SK-N-MC (cell line): Measurements from ENCODE around the gene RBM26.

ENCODE experiments used
- DNase-seq: peaks from one replicate; pipeline ENCODE4 v3.0.0-alpha.2; 2011; ENCODE audit warnings: low read depth, low spot score
- H3K27ac ChIP-seq: fragments of 200-600 bp; sonication (generic); 2 replicates; pipeline ENCODE4 v1.5.1; 2016; ENCODE audit warnings: mixed run types
- H3K36me3 ChIP-seq: fragments of 200-600 bp; sonication (generic); 2 replicates; pipeline ENCODE4 v1.6.1; 2017; ENCODE audit warnings: antibody characterized with exemption, low read length, mixed read lengths; ENCODE audit not compliant: insufficient read depth
- H3K4me3 ChIP-seq: fragments of 200-600 bp; sonication (generic); 2 replicates; pipeline ENCODE4 v1.5.1; 2016
- H3K9ac ChIP-seq: fragments of 200-600 bp; sonication (generic); 2 replicates; pipeline ENCODE4 v1.8.0; 2017; ENCODE audit warnings: mixed run types, mixed read lengths; ENCODE audit not compliant: insufficient read length
- H3K9me3 ChIP-seq: fragments of 200-600 bp; sonication (generic); 2 replicates; pipeline ENCODE4 v1.6.1; 2017; ENCODE audit warnings: low read depth, mild to moderate bottlenecking, antibody characterized with exemption, low read length, moderate library complexity, mixed read lengths
- EZH2 ChIP-seq: fragments of 200-600 bp; sonication (generic); IDR thresholded peaks from one replicate; pipeline ENCODE4 v1.6.1; 2017; ENCODE audit warnings: antibody characterized with exemption
- FOXP2 ChIP-seq: optimal IDR thresholded peaks from 2 replicates; pipeline ENCODE3; 2011; ENCODE audit warnings: mild to moderate bottlenecking, moderate library complexity; ENCODE audit not compliant: insufficient read depth; ENCODE audit errors: extremely low read length, control extremely low read depth
- POLR2AphosphoS5 ChIP-seq: IDR thresholded peaks from 2 replicates; pipeline ENCODE4 v1.6.1; 2012; ENCODE audit warnings: mild to moderate bottlenecking, low read depth, low read length, borderline replicate concordance

RBM26 gene

DNA sequence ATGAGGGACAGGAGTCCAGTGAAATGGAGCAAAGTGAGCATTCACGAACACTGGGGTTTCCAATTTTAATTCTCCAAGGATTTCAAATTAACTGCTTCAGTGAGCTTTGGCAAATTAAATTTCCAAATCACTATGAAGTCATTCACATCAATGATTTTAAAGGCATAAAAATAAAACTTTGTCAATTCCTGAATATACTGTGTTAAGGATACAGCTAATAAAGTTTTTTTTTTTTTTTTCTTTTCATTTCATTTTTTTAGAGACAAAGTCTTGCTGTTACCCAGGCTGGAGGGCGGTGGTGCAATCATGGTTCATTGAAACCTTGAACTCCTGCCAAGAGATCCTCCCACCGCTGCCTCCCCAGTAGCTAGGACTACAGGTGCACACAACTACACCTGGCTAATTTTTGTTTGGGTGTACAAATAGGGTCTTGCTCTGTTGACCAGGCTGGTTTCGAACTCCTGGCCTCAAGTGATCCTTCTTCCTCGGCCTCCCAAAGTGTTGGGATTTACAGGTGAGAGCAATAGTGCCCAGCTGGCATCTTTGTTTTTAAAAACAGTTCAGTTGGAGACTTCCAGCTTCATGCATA lies 21.9 kb downstream of the RBM26 start:
- TF ChIP-seq FOXP2 (no peak), EZH2 (no peak), POLR2AphosphoS5 (no peak)
- no peak overlapping the region for H3K9ac ChIP-seq
- no peak overlapping the region for H3K4me3 ChIP-seq
- no peak overlapping the region for H3K27ac ChIP-seq
- peaks cover 81% of the 10 kb centered on the region for H3K36me3 ChIP-seq
- DNase-seq: no peak
- peaks cover 18% of the 10 kb centered on the region for H3K9me3 ChIP-seq

DNA sequence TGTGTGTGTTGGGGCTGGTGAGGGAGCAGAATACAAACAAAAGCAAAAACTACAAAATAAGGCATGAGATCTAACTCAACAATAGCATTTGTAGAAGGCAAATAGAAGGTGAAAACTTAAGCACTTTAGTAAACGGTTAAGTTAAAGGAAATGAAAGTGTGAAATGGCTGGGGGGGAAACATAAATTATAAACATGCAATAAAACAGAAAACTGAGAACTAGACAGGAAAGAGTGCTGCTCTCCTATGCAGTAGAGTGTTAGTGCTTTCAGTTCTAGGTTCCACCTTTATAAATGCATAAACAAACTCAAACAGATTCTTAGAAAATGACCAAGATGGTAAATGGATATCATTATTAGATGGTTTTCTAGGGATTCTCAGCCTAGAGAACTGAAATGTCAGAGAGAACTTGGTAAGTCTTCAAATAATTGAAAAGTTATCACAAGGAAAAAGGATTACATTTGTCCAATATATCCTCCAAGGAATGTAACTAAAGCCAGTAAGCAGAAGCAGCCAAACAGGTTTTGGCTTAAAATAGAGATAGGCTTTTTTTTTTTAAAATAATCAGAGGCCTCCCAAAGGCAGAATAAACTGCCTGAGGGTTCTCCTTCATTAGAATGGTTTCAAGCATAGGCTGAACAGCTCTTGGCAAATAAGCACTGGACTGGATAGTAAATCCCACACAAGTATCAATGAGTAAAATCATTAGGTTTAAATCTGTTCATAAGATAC lies 23.3 kb downstream of the RBM26 start:
- H3K9ac ChIP-seq: no peak overlapping the region
- peak overlapping the region; percentile 14; the same call in 1 of the 2 replicates for H3K27ac ChIP-seq
- no peak overlapping the region for H3K4me3 ChIP-seq
- no peak for DNase-seq
- TF ChIP-seq POLR2AphosphoS5 (no peak), FOXP2 (no peak), EZH2 (no peak)
- peaks cover 80% of the 10 kb centered on the region for H3K36me3 ChIP-seq
- peaks cover 18% of the 10 kb centered on the region for H3K9me3 ChIP-seq

DNA sequence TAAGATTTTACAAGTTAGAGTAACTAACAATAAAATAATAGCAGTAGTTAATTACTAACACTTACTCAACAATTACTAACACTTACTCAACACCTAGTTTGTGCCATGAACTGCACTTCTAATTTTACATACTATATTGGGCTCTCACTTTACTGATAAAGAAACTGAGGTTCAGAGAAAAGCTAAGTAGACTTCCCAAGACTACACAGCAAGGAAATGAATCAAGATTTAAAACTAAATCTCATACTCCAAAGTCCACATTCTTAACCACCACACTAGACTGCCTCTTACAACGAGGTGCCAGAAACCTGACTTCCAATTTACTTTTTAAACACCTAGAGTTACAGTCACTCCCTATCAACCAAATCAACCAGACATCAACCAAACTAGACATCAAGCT lies 25.1 kb downstream of the RBM26 start:
- H3K27ac ChIP-seq: 0 out of 2 replicates have a peak overlapping the region, but pooled peaks have one; percentile 14
- H3K4me3 ChIP-seq: no peak overlapping the region
- H3K36me3 ChIP-seq: peaks cover 87% of the 10 kb centered on the region
- no peak for TF ChIP-seq FOXP2
- TF ChIP-seq EZH2: no peak
- no peak for TF ChIP-seq POLR2AphosphoS5
- peaks cover 17% of the 10 kb centered on the region for H3K9me3 ChIP-seq
- DNase-seq: no peak
- no peak overlapping the region for H3K9ac ChIP-seq

DNA sequence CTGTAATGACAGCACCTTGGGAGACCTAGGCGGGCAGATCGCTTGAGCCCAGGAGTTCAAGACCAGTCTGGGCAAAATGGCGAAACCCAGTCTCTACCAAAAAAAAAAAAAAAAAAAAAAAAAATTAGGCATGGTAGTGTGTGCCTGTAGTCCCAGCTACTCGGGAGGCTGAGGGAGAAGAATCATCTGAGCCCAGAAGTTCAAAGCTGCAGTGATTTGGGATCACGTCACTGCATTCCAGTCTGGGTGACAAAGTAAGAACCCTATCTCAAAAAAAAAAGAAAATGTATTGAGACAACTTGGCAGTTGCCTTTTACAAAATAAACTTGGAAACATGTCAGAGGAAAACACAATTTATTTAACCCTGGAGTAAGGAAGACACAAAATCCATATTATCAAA lies 26.8 kb downstream of the RBM26 start:
- Histone ChIP-seq H3K4me3 (no peak overlapping the region), H3K9me3 (peaks cover 11% of the 10 kb centered on the region), H3K27ac (no peak overlapping the region), H3K36me3 (peaks cover 84% of the 10 kb centered on the region), H3K9ac (no peak overlapping the region)
- DNase-seq: no peak
- TF ChIP-seq EZH2: no peak
- TF ChIP-seq FOXP2: no peak
- TF ChIP-seq POLR2AphosphoS5: no peak

DNA sequence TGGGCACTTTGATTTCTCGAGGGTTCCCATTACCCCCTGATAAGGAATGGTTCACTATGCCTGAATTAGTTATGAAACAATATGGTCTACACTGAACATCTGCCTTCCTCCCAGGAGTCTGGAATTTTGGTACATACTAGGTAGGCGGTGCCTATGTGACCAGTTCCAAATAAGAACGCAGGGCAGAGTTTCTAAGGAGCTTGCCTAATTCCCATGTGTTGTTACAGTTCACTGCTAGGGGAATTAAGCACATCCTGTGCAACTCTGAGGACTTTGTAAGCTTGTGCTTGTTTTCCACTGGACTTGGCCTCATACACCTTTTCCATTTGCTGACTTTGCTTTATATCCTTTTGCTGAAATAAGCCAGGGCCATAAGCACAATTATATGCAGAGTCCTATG lies 29.2 kb downstream of the RBM26 start:
- Histone ChIP-seq H3K36me3 (peaks cover 74% of the 10 kb centered on the region), H3K9ac (no peak overlapping the region), H3K4me3 (no peak overlapping the region), H3K9me3 (no peaks in the 10 kb centered on the region), H3K27ac (no peak overlapping the region)
- TF ChIP-seq POLR2AphosphoS5: no peak
- no peak for TF ChIP-seq EZH2
- no peak for TF ChIP-seq FOXP2
- DNase-seq: no peak

DNA sequence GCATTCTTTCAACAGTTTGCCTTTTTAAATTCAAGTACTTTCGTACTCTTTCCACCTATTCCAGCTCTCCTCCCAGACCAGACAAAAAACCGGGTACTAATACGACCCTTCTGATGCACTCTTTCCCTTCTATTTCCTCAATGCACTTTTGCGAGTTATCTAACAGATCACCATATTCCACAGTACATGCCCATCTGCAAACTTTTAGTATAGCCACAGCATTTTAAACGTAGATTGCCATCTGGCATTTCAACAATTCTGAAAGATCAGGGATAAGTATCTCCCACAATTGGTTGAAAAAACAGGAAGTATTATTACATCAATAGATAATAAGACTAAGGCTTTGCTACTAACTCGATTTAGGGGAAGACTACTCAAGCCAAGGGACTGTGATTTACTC lies 31.5 kb downstream of the RBM26 start:
- no peak overlapping the region for H3K9ac ChIP-seq
- H3K27ac ChIP-seq: no peak overlapping the region
- H3K36me3 ChIP-seq: peaks cover 76% of the 10 kb centered on the region
- no peaks in the 10 kb centered on the region for H3K9me3 ChIP-seq
- no peak overlapping the region for H3K4me3 ChIP-seq
- TF ChIP-seq EZH2 (no peak), POLR2AphosphoS5 (no peak), FOXP2 (no peak)
- DNase-seq: no peak

DNA sequence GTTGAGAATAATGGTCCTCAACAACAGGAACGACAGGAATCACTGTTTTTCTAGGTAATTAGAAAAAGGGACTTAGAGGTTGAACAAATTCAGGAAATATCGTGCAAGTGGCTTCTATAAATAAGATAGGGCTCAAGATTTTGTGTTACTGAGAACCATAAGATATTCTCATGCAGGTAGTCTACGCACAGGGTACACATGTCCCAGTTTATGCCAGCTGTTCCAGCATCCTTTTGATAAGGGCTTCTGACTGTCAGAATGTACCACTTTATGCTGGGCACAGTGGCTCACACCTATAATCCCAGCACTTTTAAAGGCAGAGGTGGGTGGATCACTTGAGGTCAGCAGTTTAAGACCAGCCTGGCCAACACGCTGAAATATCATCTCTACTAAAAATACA lies 32.1 kb downstream of the RBM26 start:
- Histone ChIP-seq H3K4me3 (no peak overlapping the region), H3K27ac (no peak overlapping the region), H3K36me3 (peaks cover 78% of the 10 kb centered on the region), H3K9ac (no peak overlapping the region), H3K9me3 (no peaks in the 10 kb centered on the region)
- no peak for DNase-seq
- TF ChIP-seq EZH2: no peak

DNA sequence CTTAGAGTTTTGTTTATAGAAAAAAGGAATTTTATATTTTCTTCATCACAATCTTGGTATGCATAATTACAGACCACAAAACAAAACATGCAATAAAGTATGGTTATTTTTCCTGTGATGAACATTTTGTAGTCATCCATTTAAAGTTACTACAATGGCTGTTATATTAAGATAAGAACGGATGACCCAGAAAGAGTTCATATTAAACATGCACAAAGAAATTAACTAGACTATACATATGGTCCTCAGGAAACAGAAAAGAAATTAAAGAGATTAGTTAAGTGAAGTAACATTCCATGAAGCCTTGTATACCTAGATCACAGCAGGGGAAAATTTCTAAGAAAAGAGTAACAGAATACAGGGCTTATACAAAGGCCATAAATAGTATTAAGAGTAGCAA lies 36.8 kb downstream of the RBM26 start:
- H3K36me3 ChIP-seq: peaks cover 81% of the 10 kb centered on the region
- H3K9me3 ChIP-seq: no peaks in the 10 kb centered on the region
- 0 out of 2 replicates have a peak overlapping the region, but pooled peaks have one; percentile 2 for H3K27ac ChIP-seq
- H3K9ac ChIP-seq: no peak overlapping the region
- TF ChIP-seq POLR2AphosphoS5 (no peak), EZH2 (no peak), FOXP2 (no peak)
- DNase-seq: no peak
- no peak overlapping the region for H3K4me3 ChIP-seq

DNA sequence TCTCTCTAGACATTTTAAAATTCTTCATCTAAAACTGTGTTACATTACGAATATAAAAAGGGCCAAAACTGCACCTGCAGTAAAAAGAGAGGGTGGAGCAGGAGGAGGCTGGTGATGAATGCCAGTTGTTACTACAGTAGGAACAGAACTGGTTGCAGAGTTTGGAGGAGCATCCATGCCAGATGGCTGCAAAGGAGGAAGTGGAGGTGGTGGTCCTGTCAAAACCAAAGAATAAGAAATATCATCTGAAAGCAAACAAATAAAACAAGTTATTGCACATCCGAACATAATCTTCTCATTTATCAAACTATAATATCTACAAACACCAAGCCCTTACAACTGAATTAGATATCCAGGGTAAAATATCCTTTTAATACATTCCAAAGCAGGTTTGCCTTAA lies 40.1 kb downstream of the RBM26 start:
- Histone ChIP-seq H3K9me3 (no peaks in the 10 kb centered on the region), H3K9ac (no peak overlapping the region), H3K36me3 (peaks cover 94% of the 10 kb centered on the region), H3K4me3 (no peak overlapping the region), H3K27ac (no peak overlapping the region)
- TF ChIP-seq POLR2AphosphoS5: no peak
- no peak for TF ChIP-seq FOXP2
- no peak for TF ChIP-seq EZH2
- DNase-seq: no peak
